Natural killer cell (primary cell): ENCODE data around the gene ZNF19. TPM values are rescaled to one million over a fixed set of nuclear protein-coding genes. Genes with fewer than 3 reads are reported as not detected.

ENCODE experiments used
- ATAC-seq, 3 donors: fragments of 150-1000 bp in 2 of 3; fragments of 200-7000 bp in 1 of 3; cut with Tn5 transposase; 1 replicate in 1 of 3; 2 replicates in 2 of 3; pipeline ENCODE4 v1.10.0; 2021; ENCODE audit warnings: mild to moderate bottlenecking in 2 of 3, moderate library complexity in 2 of 3
- DNase-seq, 2 donors: peaks; one replicate each; pipeline versions ENCODE4 v3.0.0 to v3.0.0-alpha.2; 2013 to 2021; ENCODE audit warnings: mixed read lengths in 1 of 2
- H3K27ac ChIP-seq: one replicate; pipeline ENCODE4 v1.5.1; 2013; ENCODE audit warnings: mild to moderate bottlenecking, low read length
- H3K27me3 ChIP-seq: one replicate; pipeline ENCODE4 v1.6.1; 2013; ENCODE audit warnings: low read length; ENCODE audit not compliant: control insufficient read depth, insufficient read depth
- H3K36me3 ChIP-seq: one replicate; pipeline ENCODE4 v1.6.1; 2013; ENCODE audit warnings: low read length; ENCODE audit not compliant: control insufficient read depth, insufficient read depth
- H3K4me1 ChIP-seq: one replicate; pipeline ENCODE4 v1.6.1; 2013; ENCODE audit warnings: low read length; ENCODE audit not compliant: control insufficient read depth, insufficient read depth
- H3K4me3 ChIP-seq: one replicate; pipeline ENCODE4 v1.5.1; 2013; ENCODE audit warnings: low read length
- H3K9me3 ChIP-seq: one replicate; pipeline ENCODE4 v1.6.1; 2013; ENCODE audit warnings: low read length; ENCODE audit not compliant: control insufficient read depth, insufficient read depth
- H3K27ac Mint-ChIP-seq, 2 donors: one replicate each; pipeline ENCODE4 v1.8.0; 2022; ENCODE audit warnings: mild to moderate bottlenecking in 2 of 2, mixed read lengths in 2 of 2, moderate library complexity in 1 of 2
- H3K27me3 Mint-ChIP-seq, 2 donors: one replicate each; pipeline ENCODE4 v1.8.0; 2022; ENCODE audit warnings: low read depth in 2 of 2, mixed read lengths in 2 of 2
- H3K36me3 Mint-ChIP-seq: one replicate; pipeline ENCODE4 v1.8.0; 2022; ENCODE audit warnings: mixed read lengths
- H3K4me1 Mint-ChIP-seq, 2 donors: one replicate each; pipeline ENCODE4 v1.8.0; 2022; ENCODE audit warnings: mixed read lengths in 2 of 2
- H3K4me3 Mint-ChIP-seq: one replicate; pipeline ENCODE4 v1.8.0; 2022; ENCODE audit warnings: mild to moderate bottlenecking, moderate library complexity, mixed read lengths
- H3K9me3 Mint-ChIP-seq, 2 donors: one replicate each; pipeline ENCODE4 v1.8.0; 2022; ENCODE audit warnings: mixed read lengths in 2 of 2
- CTCF ChIP-seq: fragments of 200-600 bp; IDR thresholded peaks from one replicate; pipeline ENCODE4 v1.8.0; 2022; ENCODE audit warnings: antibody characterized with exemption
- WGBS: methylation state at CpG from one replicate; pipeline ENCODE4 v1.1.7; 2013; ENCODE audit warnings: missing lambda C conversion rate; ENCODE audit not compliant: insufficient coverage; 5-methylcytosine and 5-hydroxymethylcytosine counted together
- intact Hi-C: fragments of 100-400 bp; cut with micrococcal nuclease; formaldehyde crosslinking; loops from one replicate; pipeline ENCODE4 v1.14.2; 2022
- total RNA-seq, 4 donors: library from RNA; stranded (reverse); fragments of 120-200 nt in 1 of 4; gene quantifications; one replicate each; pipeline versions ENCODE4 v1.2.3 to v1.2.4, GENCODE V29; 2013 to 2022

The ZNF19 gene
- total RNA-seq, 3 donors from 2014 or later (not counting 1 experiment from before 2014, with no cell fraction given): 3.4 to 6.1 (median 3.6) TPM

- Mint-ChIP-seq H3K4me1 (peaks cover 16 to 22% of the 10 kb centered on the region in 2 donors), H3K36me3 (no peaks in the 10 kb centered on the region), H3K27me3 (peaks cover 0 to 3% of the 10 kb centered on the region in 2 donors), H3K27ac (peak within 1 kb of the TSS; percentile 95 to 98), H3K9me3 (no peaks in the 10 kb centered on the region), H3K4me3 (peak within 1 kb of the TSS; percentile 98)
- no peaks in the 10 kb centered on the region for H3K27me3 ChIP-seq
- DNase-seq (peak; percentile 75 to 87), ATAC-seq (peak; percentile 95 to 98 (median 98))
- WGBS: under 1% methylated on average over 50 of the region's 52 CpGs
- intact Hi-C loops: loop anchor here (1.0 kb wide), 1 partner anchor 22 kb away; no protein-coding TSS in a partner anchor
- H3K36me3 ChIP-seq: no peaks in the 10 kb centered on the region
- H3K4me3 ChIP-seq: peak within 1 kb of the TSS; percentile 77
- TF ChIP-seq CTCF: peak; percentile 19
- peaks cover 8% of the 10 kb centered on the region for H3K4me1 ChIP-seq
- H3K9me3 ChIP-seq: no peaks in the 10 kb centered on the region
- H3K27ac ChIP-seq: peak within 1 kb of the TSS; percentile 86
These were observed 27.2 kb downstream of the ZNF19 start, which contains the start of gene ZNF23 for GRCh38 chr16:71461686-71462648. Gene ZNF23, minus strand, starts transcription at chr16:71462247. Its CDS starts 5,451 bp downstream, at chr16:71456796.

- peak overlapping the region in 1 of 2 donors; percentile 98 for H3K27ac Mint-ChIP-seq
- H3K4me3 ChIP-seq: no peak overlapping the region
These were observed 28.2 kb downstream of the ZNF19 start for GRCh38 chr16:71460941-71461340.

DNA sequence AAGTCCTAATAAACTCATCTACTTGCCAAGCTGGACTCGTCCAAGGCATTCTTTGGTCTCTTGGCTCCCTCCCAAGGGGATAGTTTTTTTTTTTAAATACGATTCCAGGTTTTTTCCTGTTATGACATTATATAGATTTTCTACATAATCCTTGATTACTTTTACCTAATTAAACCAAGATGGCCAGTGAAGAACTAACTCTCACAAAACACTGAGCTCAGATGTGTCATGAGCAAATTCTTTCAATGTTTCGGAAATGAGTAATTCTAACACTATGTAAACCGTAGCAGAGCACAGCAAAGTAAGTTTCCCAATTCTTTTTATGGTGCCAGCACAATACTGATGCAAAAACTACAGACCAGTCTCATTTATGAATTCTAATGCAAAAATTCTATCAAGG lies 28.9 kb downstream of the ZNF19 start:
- Mint-ChIP-seq H3K4me3 (no peak overlapping the region), H3K27ac (no peak overlapping the region), H3K4me1 (peaks cover 16 to 22% of the 10 kb centered on the region in 2 donors), H3K9me3 (no peaks in the 10 kb centered on the region), H3K36me3 (no peaks in the 10 kb centered on the region), H3K27me3 (no peaks in the 10 kb centered on the region)
- Histone ChIP-seq H3K36me3 (peaks cover 7% of the 10 kb centered on the region), H3K9me3 (no peaks in the 10 kb centered on the region), H3K27me3 (no peaks in the 10 kb centered on the region), H3K4me3 (no peak overlapping the region), H3K4me1 (peaks cover 8% of the 10 kb centered on the region), H3K27ac (no peak overlapping the region)
- no peak for TF ChIP-seq CTCF
- intact Hi-C loops: no loop called here
- ATAC-seq: no peak
- 97% methylated on average over 3 of the region's 4 CpGs for WGBS
- DNase-seq: no peak

More at GRCh38 chr16:71460941-71461340, 28.2 kb downstream of the ZNF19 start:
- peaks cover 8% of the 10 kb centered on the region for H3K4me1 ChIP-seq
- Mint-ChIP-seq H3K27me3 (peaks cover 0 to 3% of the 10 kb centered on the region in 2 donors), H3K9me3 (no peaks in the 10 kb centered on the region), H3K36me3 (no peaks in the 10 kb centered on the region), H3K4me1 (peaks cover 16 to 22% of the 10 kb centered on the region in 2 donors), H3K4me3 (peak overlapping the region; percentile 98)
- no CpG with 5 or more reads among the region's 1 CpG for WGBS
- no peak for TF ChIP-seq CTCF
- H3K9me3 ChIP-seq: no peaks in the 10 kb centered on the region
- intact Hi-C loops: no loop called here
- no peak overlapping the region for H3K27ac ChIP-seq
- no peaks in the 10 kb centered on the region for H3K27me3 ChIP-seq
- H3K36me3 ChIP-seq: peaks cover 3% of the 10 kb centered on the region
- DNase-seq: no peak
- no peak for ATAC-seq
